Testis (tissue), 2 donors: ENCODE measurements around the gene GABBR2.

Experiments used
- CTCF ChIP-seq, 3 experiments: fragments of 450-650 bp in 2 of 3; fragments of 200-600 bp in 1 of 3; sonication (generic) in 1 of 3; IDR thresholded peaks; one replicate each; pipeline ENCODE4 v1.5.1; 2016 to 2019; ENCODE audit warnings: antibody characterized with exemption in 3 of 3, mild to moderate bottlenecking in 2 of 3, moderate library complexity in 1 of 3
- POLR2A ChIP-seq: fragments of 450-650 bp; IDR thresholded peaks from one replicate; pipeline ENCODE4 v1.6.1; 2017; ENCODE audit warnings: antibody characterized with exemption, mild to moderate bottlenecking, moderate library complexity

GRCh38 chr9:98707166-98708102 is 1.3 kb downstream of the GABBR2 start:
- TF ChIP-seq CTCF (IDR thresholded peaks at IDR 0.05), result peak in 2 of 3 experiments; percentile 8 to 43
- TF ChIP-seq POLR2A, result no peak
